Heart left ventricle (tissue), 13 donors: ENCODE measurements around the gene STAU1.

Experiments used
- CTCF ChIP-seq, 12 donors: fragments of 200-600 bp; sonication (generic) in 4 of 12; IDR thresholded peaks; one replicate each; pipeline versions ENCODE4 v1.5.0 to v1.8.0; 2018 to 2022; ENCODE audit warnings: antibody characterized with exemption in 12 of 12, mild to moderate bottlenecking in 5 of 12
- POLR2A ChIP-seq, 2 donors: fragments of 450-650 bp; IDR thresholded peaks; one replicate each; pipeline ENCODE4 v1.6.1; 2017; ENCODE audit warnings: antibody characterized with exemption in 2 of 2, mild to moderate bottlenecking in 2 of 2, moderate library complexity in 2 of 2
- donor health status: ischemic (EF 13 %, LVEDD 7.1; RV severe dilation, severe dysfunction).
- donor health status: DM: no; HTN: yes; CAD: no.
- donor health status: DM: no; HTN: no; CAD: no.
- donor health status: ischemic (EF 25% LVEDD 6.9; RV normal size, moderate dysfunction).
- donor health status: ischemic (EF 25% LVEDD 5.7; RV mildly dilated, moderate dysfunction).
- donor health status: ischemic (EF 35%, LVEDD 5.7; RV mildly dilated, moderate dysfunction).
- donor health status: nonischemic (EF 11% LVEDD 7.7; RV severe dilation, severe dysfunction).
- donor health status: DM: yes; HTN: yes; CAD: no.
- donor health status: PGD.
- donor health status: ischemic (EF 29% LVEDD 5.4; RV normal size, mild dysfunction).
- donor health status: nonischemic (EF 23%, LVEDD 6.1; RV moderate dilation, normal function).

DNA sequence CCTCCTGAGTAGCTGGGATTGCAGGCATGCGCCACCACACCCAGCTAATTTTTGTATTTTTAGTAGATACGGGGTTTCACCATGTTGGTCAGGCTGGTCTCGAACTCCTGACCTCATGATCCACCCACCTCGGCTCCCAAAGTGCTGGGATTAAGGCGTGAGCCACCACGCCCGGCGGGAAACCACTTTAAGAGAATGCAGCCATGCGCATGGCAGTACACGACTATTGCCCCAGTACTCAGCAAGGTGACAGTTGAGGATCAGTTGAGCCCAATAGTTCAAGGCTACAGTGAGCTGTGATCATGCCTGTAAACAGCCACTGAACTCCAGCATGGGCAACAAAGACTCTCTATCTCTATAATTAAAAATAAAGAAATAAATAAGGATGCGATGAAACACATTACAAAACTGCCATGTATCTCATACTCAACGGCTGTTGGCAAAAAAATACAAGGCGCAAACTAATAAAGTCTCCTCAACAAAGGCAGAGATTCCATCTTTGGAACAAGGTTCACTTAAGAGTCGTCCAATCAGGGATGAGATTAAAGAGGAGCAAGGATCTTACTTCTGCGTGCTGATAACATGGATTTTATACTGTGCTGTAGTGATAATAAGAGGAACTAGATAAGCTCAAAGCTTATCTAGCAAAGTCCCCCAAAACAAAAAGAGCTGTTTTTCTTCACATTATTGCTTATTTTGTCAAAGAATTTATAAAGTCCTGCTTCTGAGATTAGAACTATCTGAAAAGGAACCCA, 51.1 kb downstream of the STAU1 start:
- TF ChIP-seq CTCF (IDR thresholded peaks at IDR 0.05) (no peak), POLR2A (IDR thresholded peaks at IDR 0.05) (no peak)
